Right lobe of liver (tissue), 4 donors: ENCODE data around the gene DDX10.

ENCODE experiments used
- POLR2A ChIP-seq: fragments of 450-650 bp; IDR thresholded peaks from one replicate; pipeline ENCODE4 v1.6.1; 2017; ENCODE audit warnings: antibody characterized with exemption, mild to moderate bottlenecking
- TF ChIP-seq, protein P1 (sequence below), 4 donors: fragments of 200-600 bp in 3 of 4; fragments of 450-650 bp in 1 of 4; IDR thresholded peaks; one replicate each; pipeline versions ENCODE4 v1.5.1 to v1.8.0; 2016 to 2022; ENCODE audit warnings: antibody characterized with exemption in 4 of 4, mild to moderate bottlenecking in 2 of 4
- donor health status: DM: no; HTN: no; CAD: no.
- donor health status: DM: no; HTN: no; CAD: no.
- donor health status: DM: no; HTN: yes; CAD: no.

GRCh38 chr11:108648528-108648885 is 16.4 kb upstream of the DDX10 start:
- TF ChIP-seq, protein P1, sequence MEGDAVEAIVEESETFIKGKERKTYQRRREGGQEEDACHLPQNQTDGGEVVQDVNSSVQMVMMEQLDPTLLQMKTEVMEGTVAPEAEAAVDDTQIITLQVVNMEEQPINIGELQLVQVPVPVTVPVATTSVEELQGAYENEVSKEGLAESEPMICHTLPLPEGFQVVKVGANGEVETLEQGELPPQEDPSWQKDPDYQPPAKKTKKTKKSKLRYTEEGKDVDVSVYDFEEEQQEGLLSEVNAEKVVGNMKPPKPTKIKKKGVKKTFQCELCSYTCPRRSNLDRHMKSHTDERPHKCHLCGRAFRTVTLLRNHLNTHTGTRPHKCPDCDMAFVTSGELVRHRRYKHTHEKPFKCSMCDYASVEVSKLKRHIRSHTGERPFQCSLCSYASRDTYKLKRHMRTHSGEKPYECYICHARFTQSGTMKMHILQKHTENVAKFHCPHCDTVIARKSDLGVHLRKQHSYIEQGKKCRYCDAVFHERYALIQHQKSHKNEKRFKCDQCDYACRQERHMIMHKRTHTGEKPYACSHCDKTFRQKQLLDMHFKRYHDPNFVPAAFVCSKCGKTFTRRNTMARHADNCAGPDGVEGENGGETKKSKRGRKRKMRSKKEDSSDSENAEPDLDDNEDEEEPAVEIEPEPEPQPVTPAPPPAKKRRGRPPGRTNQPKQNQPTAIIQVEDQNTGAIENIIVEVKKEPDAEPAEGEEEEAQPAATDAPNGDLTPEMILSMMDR (IDR thresholded peaks at IDR 0.05), result no peak
- no peak for TF ChIP-seq POLR2A
